Astrocyte of the cerebellum (primary cell): ENCODE data around the gene CCDC78.
A peak's percentile ranks its signal among the peaks of the same experiment; 100 is the strongest.

Source experiments
- DNase-seq: peaks from one replicate; pipeline ENCODE4 v3.0.0-alpha.2; 2011; ENCODE audit warnings: low read depth
- H3K4me3 ChIP-seq: 2 replicates; pipeline ENCODE4 v1.5.1; 2011; ENCODE audit warnings: mild to moderate bottlenecking, low read depth, low read length, moderate library complexity
- in situ Hi-C: cut with HindIII; loops from 2 replicates; pipeline ENCODE4 v1.10.0; 2017; ENCODE audit warnings: low sequenced_read_pairs
- TF ChIP-seq, protein P1 (sequence below): IDR thresholded peaks from 2 replicates; pipeline ENCODE4 v1.5.1; 2012; ENCODE audit warnings: low read length, low read depth, moderate library complexity, mild to moderate bottlenecking; ENCODE audit errors: missing control alignments

Gene CCDC78

GRCh38 chr16:677316-678190 is 48.7 kb downstream of the CCDC78 start:
- TF ChIP-seq, protein P1, sequence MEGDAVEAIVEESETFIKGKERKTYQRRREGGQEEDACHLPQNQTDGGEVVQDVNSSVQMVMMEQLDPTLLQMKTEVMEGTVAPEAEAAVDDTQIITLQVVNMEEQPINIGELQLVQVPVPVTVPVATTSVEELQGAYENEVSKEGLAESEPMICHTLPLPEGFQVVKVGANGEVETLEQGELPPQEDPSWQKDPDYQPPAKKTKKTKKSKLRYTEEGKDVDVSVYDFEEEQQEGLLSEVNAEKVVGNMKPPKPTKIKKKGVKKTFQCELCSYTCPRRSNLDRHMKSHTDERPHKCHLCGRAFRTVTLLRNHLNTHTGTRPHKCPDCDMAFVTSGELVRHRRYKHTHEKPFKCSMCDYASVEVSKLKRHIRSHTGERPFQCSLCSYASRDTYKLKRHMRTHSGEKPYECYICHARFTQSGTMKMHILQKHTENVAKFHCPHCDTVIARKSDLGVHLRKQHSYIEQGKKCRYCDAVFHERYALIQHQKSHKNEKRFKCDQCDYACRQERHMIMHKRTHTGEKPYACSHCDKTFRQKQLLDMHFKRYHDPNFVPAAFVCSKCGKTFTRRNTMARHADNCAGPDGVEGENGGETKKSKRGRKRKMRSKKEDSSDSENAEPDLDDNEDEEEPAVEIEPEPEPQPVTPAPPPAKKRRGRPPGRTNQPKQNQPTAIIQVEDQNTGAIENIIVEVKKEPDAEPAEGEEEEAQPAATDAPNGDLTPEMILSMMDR: no peak
- H3K4me3 ChIP-seq: no peak overlapping the region
- in situ Hi-C loops: no loop called here
- DNase-seq: no peak

DNA sequence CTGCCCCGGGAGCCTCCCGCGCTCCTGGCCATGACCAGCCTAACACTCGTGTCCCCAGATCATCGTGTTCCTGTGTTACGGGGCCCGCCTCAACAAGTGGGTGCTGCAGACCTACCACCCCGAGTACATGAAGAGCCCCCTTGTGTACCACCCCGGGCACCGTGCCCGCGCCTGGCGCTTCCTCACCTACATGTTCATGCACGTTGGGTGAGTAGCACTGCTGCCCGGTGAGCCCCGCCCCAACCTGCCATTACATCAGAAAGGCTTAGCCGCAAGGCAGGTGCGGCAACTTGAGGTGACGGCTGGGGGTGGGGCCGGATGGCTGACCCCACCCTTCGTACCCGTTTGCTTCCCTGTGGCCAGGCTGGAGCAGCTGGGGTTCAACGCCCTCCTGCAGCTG is 49.3 kb downstream of the CCDC78 start:
- TF ChIP-seq, protein P1: no peak
- H3K4me3 ChIP-seq: no peak overlapping the region
- in situ Hi-C loops: no loop called here
- no peak for DNase-seq

GRCh38 chr16:676565-676902 is 49.7 kb downstream of the CCDC78 start:
- in situ Hi-C loops: no loop called here
- DNase-seq: no peak
- TF ChIP-seq, protein P1: no peak
- H3K4me3 ChIP-seq: no peak overlapping the region

GRCh38 chr16:675884-676564 is 50.2 kb downstream of the CCDC78 start:
- H3K4me3 ChIP-seq: peak overlapping the region; percentile 31
- in situ Hi-C loops: no loop called here
- TF ChIP-seq, protein P1: no peak
- DNase-seq: no peak

DNA sequence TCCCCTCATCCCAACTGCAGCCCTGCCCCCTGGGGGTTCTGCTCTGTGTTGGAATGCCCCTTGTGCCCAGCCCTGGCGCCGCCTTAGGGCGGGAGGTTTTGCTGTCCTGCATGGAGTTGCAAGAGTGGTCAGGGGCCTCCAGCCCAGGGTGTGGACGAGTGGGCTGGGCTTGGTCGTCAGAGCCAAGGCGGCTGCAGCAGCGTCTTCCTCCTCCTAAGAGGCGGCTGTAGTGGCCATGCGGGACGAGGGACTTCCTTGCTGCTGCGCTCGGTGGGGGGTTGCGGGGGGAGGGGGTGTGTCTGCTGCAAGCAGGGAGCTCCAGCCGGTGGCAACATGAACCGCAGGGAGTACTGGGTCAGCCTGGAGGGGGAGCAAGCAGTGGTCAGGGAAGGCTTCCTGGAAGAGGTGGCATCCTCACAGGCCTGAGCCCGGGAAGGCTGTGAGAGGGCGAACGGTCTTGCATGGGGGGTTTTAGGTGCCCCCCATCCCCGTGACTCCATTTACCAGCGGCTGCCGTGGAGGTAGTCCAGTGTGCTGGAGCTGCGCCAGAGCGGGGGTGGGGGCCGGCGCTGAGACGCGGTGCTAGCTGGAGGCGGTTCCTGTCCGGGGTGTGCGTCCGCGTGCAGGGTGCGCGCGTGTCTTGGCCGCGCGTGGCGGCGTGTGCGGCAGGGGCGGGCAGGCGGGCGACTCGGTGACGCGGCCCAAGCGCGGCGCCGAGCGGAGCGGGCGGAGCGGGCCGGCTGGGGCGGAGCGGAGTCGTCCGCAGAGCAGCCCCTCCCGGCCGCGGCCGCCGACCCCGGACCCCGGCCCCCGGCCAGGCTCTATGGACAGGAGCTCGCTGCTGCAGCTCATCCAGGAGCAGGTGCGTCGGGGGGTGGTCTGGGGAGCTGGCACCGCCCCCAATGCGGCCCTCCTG is 51.0 kb downstream of the CCDC78 start, which contains the start of gene RHBDL1:
TSS of gene RHBDL1 (plus strand) at position 704 of the 916 bp plus-strand sequence. CDS start at position 824, 120 bp downstream.
- in situ Hi-C loops: no loop called here
- TF ChIP-seq, protein P1: no peak
- DNase-seq: no peak
- H3K4me3 ChIP-seq: peak within 1 kb of the TSS; percentile 31
